GM23338 (cell line): ENCODE measurements around the gene MAPT. TPM values are rescaled to one million over a fixed set of nuclear protein-coding genes. Genes with fewer than 3 reads are reported as not detected.

Experiments
- ATAC-seq: fragments of 200-7000 bp; cut with Tn5 transposase; 3 replicates; pipeline ENCODE4 v1.9.1; 2020
- DNase-seq: peaks from one replicate; pipeline ENCODE4 v3.0.0-alpha.2; 2015; ENCODE audit warnings: low spot score
- H2AFZ ChIP-seq: fragments of 200-600 bp; sonication (generic); 2 replicates; pipeline ENCODE4 v1.8.0; 2016; ENCODE audit warnings: antibody characterized with exemption, mild to moderate bottlenecking, moderate library complexity
- H3F3A ChIP-seq: fragments of 200-600 bp; sonication (generic); replicated peaks from 2 replicates; pipeline ENCODE4 v1.8.0; 2017; ENCODE audit warnings: antibody characterized with exemption, mixed run types, low read depth
- H3K27ac ChIP-seq: fragments of 200-600 bp; sonication (generic); 2 replicates; pipeline ENCODE4 v1.6.1; 2016; ENCODE audit warnings: low read depth
- H3K27me3 ChIP-seq: fragments of 200-600 bp; sonication (generic); 2 replicates; pipeline ENCODE4 v1.8.0; 2016; ENCODE audit warnings: mild to moderate bottlenecking, mixed run types, moderate library complexity; ENCODE audit not compliant: insufficient read depth
- H3K36me3 ChIP-seq: fragments of 200-600 bp; sonication (generic); 2 replicates; pipeline ENCODE4 v1.8.0; 2016; ENCODE audit warnings: mild to moderate bottlenecking; ENCODE audit not compliant: insufficient read depth
- H3K4me1 ChIP-seq: fragments of 200-600 bp; sonication (generic); 2 replicates; pipeline ENCODE4 v1.8.0; 2016; ENCODE audit warnings: mild to moderate bottlenecking, moderate library complexity; ENCODE audit not compliant: insufficient read depth
- H3K4me2 ChIP-seq: fragments of 200-600 bp; sonication (generic); 2 replicates; pipeline ENCODE4 v1.7.1; 2017; ENCODE audit warnings: mixed run types
- H3K4me3 ChIP-seq: fragments of 200-600 bp; sonication (generic); 2 replicates; pipeline ENCODE4 v1.6.1; 2016; ENCODE audit warnings: mixed run types
- H3K79me2 ChIP-seq: fragments of 200-600 bp; sonication (generic); replicated peaks from 2 replicates; pipeline ENCODE4 v1.8.0; 2017; ENCODE audit warnings: mild to moderate bottlenecking; ENCODE audit not compliant: insufficient read depth
- H3K9me2 ChIP-seq: fragments of 200-600 bp; sonication (generic); 2 replicates; pipeline ENCODE4 v1.8.0; 2017; ENCODE audit not compliant: insufficient read depth
- H4K20me1 ChIP-seq: fragments of 200-600 bp; sonication (generic); replicated peaks from 2 replicates; pipeline ENCODE4 v1.8.0; 2017; ENCODE audit warnings: mild to moderate bottlenecking; ENCODE audit not compliant: insufficient read depth
- H3K27ac Mint-ChIP-seq: 2 replicates; pipeline ENCODE4 v1.8.0; 2020; ENCODE audit warnings: inconsistent platforms, mild to moderate bottlenecking, moderate library complexity, mixed read lengths
- H3K27me3 Mint-ChIP-seq: 3 replicates; pipeline ENCODE4 v1.8.0; 2022; ENCODE audit warnings: low read depth, mild to moderate bottlenecking, moderate library complexity, mixed read lengths, inconsistent platforms; ENCODE audit not compliant: insufficient read depth, poor library complexity
- H3K36me3 Mint-ChIP-seq: 3 replicates; pipeline ENCODE4 v1.8.0; 2021; ENCODE audit warnings: low read depth, mild to moderate bottlenecking, inconsistent platforms, moderate library complexity, mixed read lengths
- H3K4me1 Mint-ChIP-seq: 3 replicates; pipeline ENCODE4 v1.8.0; 2020; ENCODE audit warnings: mild to moderate bottlenecking, inconsistent platforms, mixed read lengths
- H3K4me3 Mint-ChIP-seq: 3 replicates; pipeline ENCODE4 v1.8.0; 2021; ENCODE audit warnings: moderate library complexity, mild to moderate bottlenecking, inconsistent platforms, mixed read lengths
- H3K9me3 Mint-ChIP-seq: 3 replicates; pipeline ENCODE4 v1.8.0; 2020; ENCODE audit warnings: moderate library complexity, mild to moderate bottlenecking, inconsistent platforms, mixed read lengths
- CREB1 ChIP-seq: fragments of 250-450 bp; sonication (Bioruptor Pico); IDR thresholded peaks from 2 replicates; pipeline ENCODE4 v1.5.0; 2020; ENCODE audit warnings: low read depth, mild to moderate bottlenecking, moderate library complexity
- EZH2 ChIP-seq: fragments of 200-600 bp; sonication (generic); IDR thresholded peaks from one replicate; pipeline ENCODE4 v1.8.0; 2017; ENCODE audit warnings: antibody characterized with exemption, mild to moderate bottlenecking, low read depth; ENCODE audit not compliant: unreplicated experiment
- EZH2phosphoT487 ChIP-seq: fragments of 200-600 bp; sonication (generic); IDR thresholded peaks from one replicate; pipeline ENCODE4 v1.8.1; 2018; ENCODE audit warnings: antibody characterized with exemption; ENCODE audit not compliant: unreplicated experiment
- JUNB ChIP-seq: IDR thresholded peaks from one replicate; pipeline ENCODE4 v1.6.1; 2016; ENCODE audit warnings: antibody characterized with exemption; ENCODE audit not compliant: unreplicated experiment
- NANOG ChIP-seq: IDR thresholded peaks from 2 replicates; pipeline ENCODE4 v1.6.1; 2016; ENCODE audit warnings: antibody characterized with exemption, borderline replicate concordance
- POLR2AphosphoS5 ChIP-seq: IDR thresholded peaks from 2 replicates; pipeline ENCODE4 v1.6.1; 2016; ENCODE audit warnings: antibody characterized with exemption, low read depth
- STAT1 ChIP-seq: IDR thresholded peaks from one replicate; pipeline ENCODE4 v1.6.1; 2016; ENCODE audit warnings: antibody characterized with exemption; ENCODE audit not compliant: unreplicated experiment
- ZNF114 ChIP-seq: fragments of 250-450 bp; sonication (Bioruptor Pico); IDR thresholded peaks from 2 replicates; pipeline ENCODE4 v1.5.0; 2020; ENCODE audit warnings: mild to moderate bottlenecking, moderate library complexity
- ZNF331 ChIP-seq: fragments of 250-450 bp; sonication (Bioruptor Pico); IDR thresholded peaks from 2 replicates; pipeline ENCODE4 v1.5.0; 2020; ENCODE audit warnings: low read depth, mild to moderate bottlenecking, moderate library complexity
- polyA plus RNA-seq: library from polyadenylated mRNA; unstranded; fragments of >200 nt; fragmentation: Nextera tagmentation; extraction: Ambion mirVana; gene quantifications from 2 replicates; pipeline ENCODE4 v1.2.1, GENCODE V29; 2016
- total RNA-seq: library from RNA; depleted of rRNA; stranded (reverse); fragments of >200 nt; shearing (Covaris generic); gene quantifications from 2 replicates; pipeline ENCODE4 v1.2.3, GENCODE V29; 2014
- TF ChIP-seq, protein P1 (sequence below): IDR thresholded peaks from one replicate; pipeline ENCODE4 v1.6.1; 2018; ENCODE audit warnings: antibody characterized with exemption; ENCODE audit not compliant: unreplicated experiment
- TF ChIP-seq, protein P2 (sequence below): IDR thresholded peaks from 2 replicates; pipeline ENCODE4 v1.6.1; 2016; ENCODE audit warnings: antibody characterized with exemption
- TF ChIP-seq, protein P3 (sequence below), 2 experiments: fragments of 200-600 bp in 1 of 2; sonication (generic) in 1 of 2; conservative IDR thresholded peaks; 2 replicates each; pipeline versions ENCODE4 v1.5.1 to v1.6.1; 2016 to 2017; ENCODE audit warnings: antibody characterized with exemption in 2 of 2, low read depth in 2 of 2, mild to moderate bottlenecking in 2 of 2, moderate library complexity in 1 of 2

Gene MAPT
- total and polyA plus RNA-seq, 2 experiments from 2014 or later, result 1.1 to 2.1 TPM

DNA sequence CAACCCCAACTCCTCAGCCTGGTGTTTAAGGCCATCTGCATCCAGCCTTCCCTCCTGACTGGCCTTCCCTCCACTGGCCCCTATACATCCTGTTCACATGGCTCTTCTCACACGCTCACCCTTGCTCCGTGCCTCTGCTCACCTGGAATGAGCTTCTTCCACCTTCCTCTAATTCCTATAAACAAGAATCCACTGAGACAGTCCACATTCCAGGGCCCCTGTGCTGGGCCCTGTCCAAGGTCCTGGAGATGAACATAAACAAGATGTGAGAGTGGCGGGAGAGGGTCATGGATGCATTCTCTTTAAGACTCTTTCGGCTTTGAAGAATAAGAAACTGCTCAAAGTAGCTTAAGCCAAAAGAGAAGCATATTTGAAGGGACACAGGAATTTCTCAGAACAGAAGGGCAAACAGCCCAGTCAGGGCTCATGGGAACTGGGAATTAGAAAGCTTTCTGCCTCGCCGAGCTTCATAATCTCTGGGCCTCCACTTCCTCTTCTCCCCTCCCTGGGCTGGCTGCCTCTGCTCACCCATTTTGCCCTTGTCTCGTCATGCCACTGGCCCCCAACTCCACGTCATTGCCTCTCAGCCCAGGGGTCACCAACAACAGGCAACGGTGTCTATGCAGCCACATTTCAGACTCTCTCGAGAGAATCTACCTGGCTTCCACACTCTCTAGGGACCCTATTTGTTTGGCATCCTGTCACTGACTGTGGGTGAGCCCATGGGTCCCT, 36.2 kb upstream of the MAPT start (continued):
- TF ChIP-seq, protein P1, sequence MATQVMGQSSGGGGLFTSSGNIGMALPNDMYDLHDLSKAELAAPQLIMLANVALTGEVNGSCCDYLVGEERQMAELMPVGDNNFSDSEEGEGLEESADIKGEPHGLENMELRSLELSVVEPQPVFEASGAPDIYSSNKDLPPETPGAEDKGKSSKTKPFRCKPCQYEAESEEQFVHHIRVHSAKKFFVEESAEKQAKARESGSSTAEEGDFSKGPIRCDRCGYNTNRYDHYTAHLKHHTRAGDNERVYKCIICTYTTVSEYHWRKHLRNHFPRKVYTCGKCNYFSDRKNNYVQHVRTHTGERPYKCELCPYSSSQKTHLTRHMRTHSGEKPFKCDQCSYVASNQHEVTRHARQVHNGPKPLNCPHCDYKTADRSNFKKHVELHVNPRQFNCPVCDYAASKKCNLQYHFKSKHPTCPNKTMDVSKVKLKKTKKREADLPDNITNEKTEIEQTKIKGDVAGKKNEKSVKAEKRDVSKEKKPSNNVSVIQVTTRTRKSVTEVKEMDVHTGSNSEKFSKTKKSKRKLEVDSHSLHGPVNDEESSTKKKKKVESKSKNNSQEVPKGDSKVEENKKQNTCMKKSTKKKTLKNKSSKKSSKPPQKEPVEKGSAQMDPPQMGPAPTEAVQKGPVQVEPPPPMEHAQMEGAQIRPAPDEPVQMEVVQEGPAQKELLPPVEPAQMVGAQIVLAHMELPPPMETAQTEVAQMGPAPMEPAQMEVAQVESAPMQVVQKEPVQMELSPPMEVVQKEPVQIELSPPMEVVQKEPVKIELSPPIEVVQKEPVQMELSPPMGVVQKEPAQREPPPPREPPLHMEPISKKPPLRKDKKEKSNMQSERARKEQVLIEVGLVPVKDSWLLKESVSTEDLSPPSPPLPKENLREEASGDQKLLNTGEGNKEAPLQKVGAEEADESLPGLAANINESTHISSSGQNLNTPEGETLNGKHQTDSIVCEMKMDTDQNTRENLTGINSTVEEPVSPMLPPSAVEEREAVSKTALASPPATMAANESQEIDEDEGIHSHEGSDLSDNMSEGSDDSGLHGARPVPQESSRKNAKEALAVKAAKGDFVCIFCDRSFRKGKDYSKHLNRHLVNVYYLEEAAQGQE, result peak; percentile 86
- TF ChIP-seq ZNF114 (no peak), JUNB (no peak), EZH2 (no peak)

DNA sequence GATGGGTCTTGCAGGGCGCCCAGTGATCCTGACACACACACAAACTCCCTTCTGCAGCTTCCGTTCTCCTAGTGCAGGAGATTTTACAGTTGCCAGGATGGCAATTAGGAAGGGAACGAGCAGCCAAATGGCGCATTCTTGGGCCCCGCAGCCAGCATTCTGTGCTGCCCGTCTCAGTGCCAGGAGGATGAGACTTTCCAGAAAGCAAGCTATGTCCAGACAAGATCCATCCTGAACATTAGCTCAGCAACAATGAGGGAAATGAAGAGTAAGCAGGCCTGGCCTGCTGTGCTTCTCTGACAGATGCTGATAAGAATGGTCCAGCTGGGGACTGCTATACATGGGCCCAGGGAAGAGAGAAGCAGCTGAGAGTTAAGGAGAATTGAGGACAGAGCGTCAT, 33.2 kb upstream of the MAPT start:
- Histone ChIP-seq H3F3A (no peaks in the 10 kb centered on the region), H3K27me3 (no peaks in the 10 kb centered on the region), H3K9me2 (0 out of 2 replicates have a peak, but pooled peaks cover 6% of the 10 kb centered on the region), H3K27ac (no peak overlapping the region), H3K79me2 (no peaks in the 10 kb centered on the region), H3K36me3 (no peaks in the 10 kb centered on the region), H3K4me3 (no peak overlapping the region), H3K4me1 (peaks cover 22% of the 10 kb centered on the region), H4K20me1 (no peaks in the 10 kb centered on the region), H3K4me2 (no peak overlapping the region), H2AFZ (no peak overlapping the region)
- Mint-ChIP-seq H3K27me3 (no peaks in the 10 kb centered on the region), H3K36me3 (no peaks in the 10 kb centered on the region), H3K9me3 (no peaks in the 10 kb centered on the region), H3K27ac (no peak overlapping the region), H3K4me3 (no peak overlapping the region), H3K4me1 (peaks cover 25% of the 10 kb centered on the region)
- DNase-seq, result no peak
- ATAC-seq, result no peak
- TF ChIP-seq, protein P2, sequence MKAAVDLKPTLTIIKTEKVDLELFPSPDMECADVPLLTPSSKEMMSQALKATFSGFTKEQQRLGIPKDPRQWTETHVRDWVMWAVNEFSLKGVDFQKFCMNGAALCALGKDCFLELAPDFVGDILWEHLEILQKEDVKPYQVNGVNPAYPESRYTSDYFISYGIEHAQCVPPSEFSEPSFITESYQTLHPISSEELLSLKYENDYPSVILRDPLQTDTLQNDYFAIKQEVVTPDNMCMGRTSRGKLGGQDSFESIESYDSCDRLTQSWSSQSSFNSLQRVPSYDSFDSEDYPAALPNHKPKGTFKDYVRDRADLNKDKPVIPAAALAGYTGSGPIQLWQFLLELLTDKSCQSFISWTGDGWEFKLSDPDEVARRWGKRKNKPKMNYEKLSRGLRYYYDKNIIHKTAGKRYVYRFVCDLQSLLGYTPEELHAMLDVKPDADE, result no peak
- TF ChIP-seq ZNF114 (no peak), JUNB (no peak), STAT1 (no peak), EZH2phosphoT487 (no peak), ZNF331 (CRISPR knock-in tag) (no peak), NANOG (no peak), CREB1 (CRISPR knock-in tag) (no peak), POLR2AphosphoS5 (no peak), EZH2 (no peak)
- TF ChIP-seq, protein P3, sequence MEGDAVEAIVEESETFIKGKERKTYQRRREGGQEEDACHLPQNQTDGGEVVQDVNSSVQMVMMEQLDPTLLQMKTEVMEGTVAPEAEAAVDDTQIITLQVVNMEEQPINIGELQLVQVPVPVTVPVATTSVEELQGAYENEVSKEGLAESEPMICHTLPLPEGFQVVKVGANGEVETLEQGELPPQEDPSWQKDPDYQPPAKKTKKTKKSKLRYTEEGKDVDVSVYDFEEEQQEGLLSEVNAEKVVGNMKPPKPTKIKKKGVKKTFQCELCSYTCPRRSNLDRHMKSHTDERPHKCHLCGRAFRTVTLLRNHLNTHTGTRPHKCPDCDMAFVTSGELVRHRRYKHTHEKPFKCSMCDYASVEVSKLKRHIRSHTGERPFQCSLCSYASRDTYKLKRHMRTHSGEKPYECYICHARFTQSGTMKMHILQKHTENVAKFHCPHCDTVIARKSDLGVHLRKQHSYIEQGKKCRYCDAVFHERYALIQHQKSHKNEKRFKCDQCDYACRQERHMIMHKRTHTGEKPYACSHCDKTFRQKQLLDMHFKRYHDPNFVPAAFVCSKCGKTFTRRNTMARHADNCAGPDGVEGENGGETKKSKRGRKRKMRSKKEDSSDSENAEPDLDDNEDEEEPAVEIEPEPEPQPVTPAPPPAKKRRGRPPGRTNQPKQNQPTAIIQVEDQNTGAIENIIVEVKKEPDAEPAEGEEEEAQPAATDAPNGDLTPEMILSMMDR (conservative IDR thresholded peaks at IDR 0.05; ENCODE audit: low read depth in 2 of 2), result no peak
- TF ChIP-seq, protein P1, result no peak
